Hematopoietic multipotent progenitor cell treated with erythropoietin and hydrocortisone succinate and interleukin-3 and kit ligand, for 8 days (in vitro differentiated cells): ENCODE results near the gene C13orf42.
"Not testable (repeated sequence)": the region's sequence is repeated elsewhere in the genome, so short reads cannot be mapped to it uniquely, and the experiment has no call there.

Experiments
- DNase-seq: peaks from one replicate; pipeline ENCODE4 v3.0.0-alpha.2; 2015

Gene C13orf42

GRCh38 chr13:51118809-51119431 is 7.8 kb upstream of the C13orf42 start:
- DNase-seq: no peak

- DNase-seq: no peak
These were observed 2.9 kb upstream of the C13orf42 start for GRCh38 chr13:51113969-51114368.

- DNase-seq: no peak
These were observed 2.3 kb upstream of the C13orf42 start for GRCh38 chr13:51113186-51113881.

GRCh38 chr13:51112771-51113170 is 1.7 kb upstream of the C13orf42 start:
- no peak for DNase-seq

- DNase-seq: no peak
These were observed 923 bp upstream of the C13orf42 start for GRCh38 chr13:51111997-51112396.

GRCh38 chr13:51107996-51108395 is 3.1 kb downstream of the C13orf42 start:
- DNase-seq: no peak

- DNase-seq: no peak
These were observed 6.0 kb downstream of the C13orf42 start for GRCh38 chr13:51105046-51105445.

GRCh38 chr13:51101636-51102235 is 9.3 kb downstream of the C13orf42 start:
- DNase-seq: no peak

GRCh38 chr13:51097353-51098043 is 13.6 kb downstream of the C13orf42 start:
- no peak for DNase-seq

- DNase-seq: no peak
These were observed 14.9 kb downstream of the C13orf42 start for GRCh38 chr13:51096131-51096530.

- DNase-seq: no peak
These were observed 17.5 kb downstream of the C13orf42 start for GRCh38 chr13:51093574-51093973.

GRCh38 chr13:51091839-51092238 is 19.2 kb downstream of the C13orf42 start:
- no peak for DNase-seq

- DNase-seq: no peak
These were observed 27.4 kb downstream of the C13orf42 start for GRCh38 chr13:51083706-51084105.

GRCh38 chr13:51080478-51081065 is 30.5 kb downstream of the C13orf42 start:
- not testable (repeated sequence) for DNase-seq

GRCh38 chr13:51071493-51071892 is 39.6 kb downstream of the C13orf42 start:
- no peak for DNase-seq

- DNase-seq: peak; percentile 89
These were observed 40.9 kb downstream of the C13orf42 start for GRCh38 chr13:51070005-51070649.

- no peak for DNase-seq
These were observed 42.6 kb downstream of the C13orf42 start for GRCh38 chr13:51068501-51068900.

- no peak for DNase-seq
These were observed 43.4 kb downstream of the C13orf42 start for GRCh38 chr13:51067706-51068105.

GRCh38 chr13:51067210-51067701 is 43.8 kb downstream of the C13orf42 start:
- no peak for DNase-seq

GRCh38 chr13:51066091-51066831 is 44.8 kb downstream of the C13orf42 start:
- peak; percentile 45 for DNase-seq

GRCh38 chr13:51065372-51066090 is 45.5 kb downstream of the C13orf42 start:
- DNase-seq: no peak
